ENCODE measurements around the gene NRDC. TPM values are rescaled to one million over a fixed set of nuclear protein-coding genes. Genes with fewer than 3 reads are reported as not detected.

The NRDC gene
- total RNA-seq, 1 experiment from 2014 or later = 147 TPM

DNA sequence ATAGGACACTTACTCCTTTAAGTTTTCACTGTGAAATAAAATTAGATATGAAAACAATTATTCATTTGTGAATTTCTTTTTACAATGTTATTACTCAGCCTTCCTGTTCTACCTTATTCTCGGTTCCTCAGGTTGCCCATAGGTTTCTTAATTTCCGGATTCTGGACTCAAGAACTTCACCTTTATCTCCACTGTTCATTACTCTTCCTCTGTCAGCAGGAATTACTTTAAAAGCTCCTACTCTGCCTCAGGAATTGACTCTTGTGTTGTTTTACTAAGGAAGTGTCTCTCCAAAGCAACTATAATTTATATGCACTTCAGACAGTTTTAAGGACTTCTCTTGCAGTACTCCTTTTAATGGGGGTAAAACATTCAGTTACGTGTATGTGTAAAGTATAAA, 137.9 kb downstream of the NRDC start:
- no peak overlapping the region for H4K5ac ChIP-seq (ENCODE audit: insufficient read length, low read depth, low read length)
- H3K4me1 ChIP-seq (ENCODE audit: insufficient read depth, low read length) = no peaks in the 10 kb centered on the region
- Mint-ChIP-seq H3K9me3 (no peaks in the 10 kb centered on the region), H3K27ac (no peak overlapping the region), H3K4me1 (peaks cover 14 to 19% of the 10 kb centered on the region in 2 experiments), H3K4me3 (no peak overlapping the region), H3K27me3 (ENCODE audit: low read depth) (no peaks in the 10 kb centered on the region), H3K36me3 (ENCODE audit: insufficient read depth in 1 of 3, low read depth in 3 of 3) (no peaks in the 10 kb centered on the region; a peak in 1 of 7 replicates)
- no peak overlapping the region for H2BK5ac ChIP-seq (ENCODE audit: insufficient read length, low read length)
- H3K56ac ChIP-seq (ENCODE audit: insufficient read length, low read depth, low read length) = no peak overlapping the region
- H3K4ac ChIP-seq (ENCODE audit: low read depth, low read length) = no peak overlapping the region
- H2BK12ac ChIP-seq (ENCODE audit: insufficient read length, low read depth, low read length) = no peak overlapping the region
- H3K79me1 ChIP-seq (ENCODE audit: insufficient read depth, low read depth, low read length, poor library complexity, severe bottlenecking) = no peaks in the 10 kb centered on the region
- H3K14ac ChIP-seq (ENCODE audit: insufficient read depth, low read length) = no peak overlapping the region
- no peak overlapping the region for H4K91ac ChIP-seq (ENCODE audit: insufficient read length, low read depth, low read length)
- no peak overlapping the region for H2AK5ac ChIP-seq (ENCODE audit: insufficient read length, low read length)
- H4K20me1 ChIP-seq (ENCODE audit: control insufficient read depth, insufficient read depth, insufficient read length) = no peaks in the 10 kb centered on the region
- no peaks in the 10 kb centered on the region for H3K23me2 ChIP-seq (ENCODE audit: insufficient read length, low read depth, low read length, poor library complexity, severe bottlenecking)
- H2BK20ac ChIP-seq (ENCODE audit: low read depth, low read length, poor library complexity, severe bottlenecking) = no peak overlapping the region
- H3K9ac ChIP-seq (ENCODE audit: extremely low read depth, insufficient read length, low read length) = no peak overlapping the region
- H3K79me2 ChIP-seq (ENCODE audit: insufficient read depth, low read length) = no peaks in the 10 kb centered on the region
- no peak overlapping the region for H2AFZ ChIP-seq (ENCODE audit: low read length)
- no peaks in the 10 kb centered on the region for H3K27me3 ChIP-seq (ENCODE audit: insufficient read depth, low read length)
- WGBS (ENCODE audit: extremely low coverage, insufficient read length, low lambda C conversion rate) = no CpG with 5 or more reads among the region's 3 CpGs
- no peak overlapping the region for H2BK15ac ChIP-seq (ENCODE audit: low read depth, low read length)
- H3K27ac ChIP-seq (ENCODE audit: insufficient read length, low read depth, low read length) = no peak overlapping the region
- H4K8ac ChIP-seq (replicated peaks; ENCODE audit: insufficient read length, low read depth, low read length) = no peak overlapping the region
- H3K9me3 ChIP-seq (ENCODE audit: control insufficient read depth, low read depth, low read length) = no peaks in the 10 kb centered on the region
- TF ChIP-seq, protein P1, sequence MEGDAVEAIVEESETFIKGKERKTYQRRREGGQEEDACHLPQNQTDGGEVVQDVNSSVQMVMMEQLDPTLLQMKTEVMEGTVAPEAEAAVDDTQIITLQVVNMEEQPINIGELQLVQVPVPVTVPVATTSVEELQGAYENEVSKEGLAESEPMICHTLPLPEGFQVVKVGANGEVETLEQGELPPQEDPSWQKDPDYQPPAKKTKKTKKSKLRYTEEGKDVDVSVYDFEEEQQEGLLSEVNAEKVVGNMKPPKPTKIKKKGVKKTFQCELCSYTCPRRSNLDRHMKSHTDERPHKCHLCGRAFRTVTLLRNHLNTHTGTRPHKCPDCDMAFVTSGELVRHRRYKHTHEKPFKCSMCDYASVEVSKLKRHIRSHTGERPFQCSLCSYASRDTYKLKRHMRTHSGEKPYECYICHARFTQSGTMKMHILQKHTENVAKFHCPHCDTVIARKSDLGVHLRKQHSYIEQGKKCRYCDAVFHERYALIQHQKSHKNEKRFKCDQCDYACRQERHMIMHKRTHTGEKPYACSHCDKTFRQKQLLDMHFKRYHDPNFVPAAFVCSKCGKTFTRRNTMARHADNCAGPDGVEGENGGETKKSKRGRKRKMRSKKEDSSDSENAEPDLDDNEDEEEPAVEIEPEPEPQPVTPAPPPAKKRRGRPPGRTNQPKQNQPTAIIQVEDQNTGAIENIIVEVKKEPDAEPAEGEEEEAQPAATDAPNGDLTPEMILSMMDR (conservative IDR thresholded peaks at IDR 0.05) = no peak
- no peak overlapping the region for H3K4me2 ChIP-seq (ENCODE audit: insufficient read depth, insufficient read length, low read length)
- no peak overlapping the region for H2BK120ac ChIP-seq (ENCODE audit: low read depth, low read length, poor library complexity, severe bottlenecking)
- H3K18ac ChIP-seq (ENCODE audit: insufficient read length, low read depth, low read length) = no peak overlapping the region
- no peak overlapping the region for H3T11ph ChIP-seq (ENCODE audit: low read length)
- H3K23ac ChIP-seq (ENCODE audit: insufficient read length, low read depth, low read length) = no peak overlapping the region
- no peak for DNase-seq

Small RNAs within 50 kb of the gene (microRNA-seq; reads per million reads assigned to microRNA genes)
- gene MIR761 (ENCODE audit: borderline microRNAs expressed) = not detected

Other genes starting within 250 kb of the NRDC start
- gene RAB3B, start 112.0 kb upstream of the NRDC start, total RNA-seq (2021) = 28.5 and 30.6 TPM in 2 replicates
- 15.6 and 16.7 TPM in 2 replicates for gene KTI12, start 155.1 kb upstream of the NRDC start, total RNA-seq (2021)
- gene TXNDC12, start 176.5 kb upstream of the NRDC start, total RNA-seq (2021) = 76.8 and 82.1 TPM in 2 replicates
- 100 and 106 TPM in 2 replicates for gene BTF3L4, start 177.6 kb upstream of the NRDC start, total RNA-seq (2021)

All from H9 (cell line).